GM12892 (cell line): Measurements from ENCODE around the gene CHI3L1.

ENCODE experiments used
- POLR2A ChIP-seq: IDR thresholded peaks from 2 replicates; pipeline ENCODE4 v1.6.1; 2011; ENCODE audit warnings: low read depth, low read length, control low read depth
- POLR2AphosphoS5 ChIP-seq: IDR thresholded peaks from 2 replicates; pipeline ENCODE4 v1.6.1; 2011; ENCODE audit warnings: low read depth, low read length, control low read depth
- TAF1 ChIP-seq: IDR thresholded peaks from 2 replicates; pipeline ENCODE4 v1.6.1; 2011; ENCODE audit warnings: low read depth, mild to moderate bottlenecking, control low read depth, low read length, borderline replicate concordance

DNA sequence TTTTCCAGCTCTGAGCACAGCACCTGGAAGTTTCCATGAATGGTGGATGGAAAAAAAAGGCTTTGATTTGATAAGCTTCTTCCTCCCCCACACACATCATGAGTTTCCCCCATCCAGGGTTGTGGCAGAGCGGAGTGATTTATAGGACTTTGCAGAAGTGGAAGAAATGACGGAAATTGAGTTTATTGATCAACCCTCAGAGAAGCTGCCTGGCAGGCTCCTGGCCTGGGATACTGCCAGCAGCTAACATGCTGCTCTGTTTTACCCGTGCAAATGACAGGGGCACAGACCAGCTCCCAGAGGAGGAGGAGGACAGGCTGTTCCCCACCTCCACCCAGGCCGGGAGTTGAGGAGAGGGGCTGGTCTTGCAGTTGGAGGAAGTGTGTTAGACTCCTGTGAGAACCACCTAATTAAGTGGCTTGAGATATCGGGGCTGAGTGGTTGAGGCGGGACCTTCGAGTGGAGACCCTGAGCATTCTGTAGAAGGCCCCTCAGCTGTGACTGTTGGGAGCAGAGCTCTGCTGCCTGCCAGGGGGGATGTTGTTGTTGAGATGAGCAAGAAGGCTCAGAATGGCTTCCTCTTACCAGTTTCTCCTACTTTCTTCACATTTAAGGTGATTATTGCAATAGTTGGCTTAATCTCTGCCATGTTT, 37.2 kb downstream of the CHI3L1 start:
- no peak for TF ChIP-seq TAF1
- TF ChIP-seq POLR2AphosphoS5 = no peak
- no peak for TF ChIP-seq POLR2A
